ENCODE measurements around the gene PTCD1. TPM values are rescaled to one million over a fixed set of nuclear protein-coding genes. Genes with fewer than 3 reads are reported as not detected.
"Not testable (repeated sequence)": the region's sequence is repeated elsewhere in the genome, so short reads cannot be mapped to it uniquely, and the experiment has no call there.

The PTCD1 gene
- polyA plus RNA-seq, 4 donors, result 4.2 to 5.4 (median 4.9) TPM

GRCh38 chr7:99392046-99392445 lies 46.6 kb downstream of the PTCD1 start:
- no peak for DNase-seq (ENCODE audit: low read depth in 4 of 4, low spot score in 2 of 4)

GRCh38 chr7:99390941-99391602 lies 47.5 kb downstream of the PTCD1 start:
- DNase-seq (ENCODE audit: low read depth in 4 of 4, low spot score in 2 of 4), result no peak

DNA sequence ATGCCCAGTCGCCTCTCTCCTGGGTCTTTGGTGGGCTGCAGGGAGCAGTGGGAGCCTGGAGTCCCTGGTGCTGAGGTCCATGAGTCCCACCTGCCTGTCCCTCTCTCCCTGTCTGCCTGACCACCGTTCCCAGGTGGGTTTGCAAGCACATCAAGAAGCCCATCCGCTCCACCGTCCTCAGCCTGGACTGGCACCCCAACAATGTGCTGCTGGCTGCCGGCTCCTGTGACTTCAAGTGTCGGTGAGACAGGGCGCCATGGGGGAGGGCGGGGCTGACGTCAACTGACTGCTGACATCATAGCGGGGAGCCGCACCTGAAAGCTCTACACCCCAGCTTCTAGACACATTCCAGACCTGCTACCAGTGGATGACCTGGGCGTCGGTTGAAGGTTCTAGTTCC lies 48.8 kb downstream of the PTCD1 start:
- no peak for DNase-seq (ENCODE audit: low read depth in 4 of 4, low spot score in 2 of 4)

- DNase-seq (ENCODE audit: low read depth in 4 of 4, low spot score in 2 of 4), result no peak
Observed at GRCh38 chr7:99387912-99388311, 50.7 kb downstream of the PTCD1 start.

DNA sequence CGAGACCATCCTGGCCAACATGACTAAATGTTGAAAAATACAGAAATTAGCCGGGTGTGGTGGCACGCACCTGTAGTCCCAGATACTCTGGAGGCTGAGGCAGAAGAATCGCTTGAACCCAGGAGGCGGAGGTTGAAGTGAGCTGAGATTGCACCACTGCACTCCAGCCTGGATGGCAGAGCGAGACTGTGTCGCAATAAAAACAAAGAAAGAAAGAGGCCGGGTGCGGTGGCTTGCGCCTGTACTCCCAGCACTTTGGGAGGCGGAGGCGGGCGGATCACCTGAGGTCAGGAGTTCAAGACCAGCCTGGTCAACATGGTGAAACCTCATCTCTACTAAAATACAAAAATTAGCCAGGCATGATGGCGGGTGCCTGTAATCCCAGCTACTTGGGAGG lies 51.4 kb downstream of the PTCD1 start:
- DNase-seq (ENCODE audit: low read depth in 4 of 4, low spot score in 2 of 4), result not testable (repeated sequence)

DNA sequence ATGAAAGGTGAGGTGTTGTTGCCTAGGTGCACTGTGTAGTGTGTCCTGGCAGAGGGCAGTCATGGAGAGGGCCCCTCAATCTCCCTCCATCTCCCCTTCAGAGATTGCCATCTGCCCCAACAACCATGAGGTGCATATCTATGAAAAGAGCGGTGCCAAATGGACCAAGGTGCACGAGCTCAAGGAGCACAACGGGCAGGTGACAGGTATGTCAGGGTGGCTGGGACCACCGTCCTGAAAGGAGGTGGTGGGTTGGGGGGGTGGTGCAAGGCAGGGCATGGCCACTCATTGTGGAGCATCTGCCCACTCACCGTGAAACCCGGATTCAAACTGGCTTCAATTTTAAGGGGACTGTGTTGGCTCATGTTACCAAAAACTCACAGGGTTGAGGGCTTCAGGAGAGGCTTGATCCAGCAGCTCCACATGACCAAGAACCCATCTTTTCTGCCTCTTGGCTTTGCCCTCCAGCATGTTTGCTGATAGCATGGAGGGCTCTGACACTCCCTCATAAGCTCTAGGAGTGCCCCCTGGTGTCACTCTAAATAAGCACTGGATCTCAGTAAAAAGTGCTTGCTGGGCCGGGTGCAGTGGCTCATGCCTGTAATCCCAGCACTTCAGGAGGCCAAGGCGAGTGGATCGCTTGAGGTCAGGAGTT lies 51.9 kb downstream of the PTCD1 start:
- DNase-seq (ENCODE audit: low read depth in 4 of 4, low spot score in 2 of 4), result no peak

DNA sequence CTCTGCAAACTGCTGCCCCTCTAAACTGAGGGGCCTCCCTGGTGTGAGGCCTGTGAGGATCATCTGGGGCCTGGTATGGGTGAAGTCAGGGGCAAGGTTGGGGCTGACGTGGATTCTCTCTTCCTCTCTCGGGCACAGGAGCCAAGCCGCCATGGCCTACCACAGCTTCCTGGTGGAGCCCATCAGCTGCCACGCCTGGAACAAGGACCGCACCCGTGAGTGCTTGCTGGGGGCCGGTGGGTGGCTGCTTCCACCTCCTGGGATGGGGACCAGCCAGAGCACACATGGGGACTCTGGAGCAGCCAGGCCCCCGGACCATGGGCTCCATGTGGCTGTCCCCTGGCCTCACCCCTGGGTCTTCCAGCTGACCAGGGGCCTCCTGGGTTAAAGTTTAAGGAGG lies 53.0 kb downstream of the PTCD1 start:
- no peak for DNase-seq (ENCODE audit: low read depth in 4 of 4, low spot score in 2 of 4)

DNA sequence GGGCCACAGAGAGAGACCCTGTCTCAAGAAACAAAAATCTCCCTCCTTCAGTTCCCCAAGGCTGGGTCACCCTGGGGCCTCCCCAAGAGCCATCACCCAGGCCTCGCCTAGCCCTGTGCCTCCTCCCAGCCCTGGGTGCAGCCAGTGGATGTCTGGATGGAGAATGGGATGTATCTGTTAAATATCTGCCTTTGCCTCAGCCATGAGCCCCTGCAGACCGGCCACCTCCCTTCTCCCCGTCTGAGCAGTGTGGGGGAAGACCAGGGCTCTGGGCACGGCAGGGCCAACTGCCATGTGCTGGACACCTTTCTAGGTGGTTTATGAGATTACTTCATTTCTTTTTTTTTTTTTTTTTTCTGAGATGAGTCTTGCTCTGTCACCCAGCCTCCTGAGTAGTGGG lies 54.1 kb downstream of the PTCD1 start:
- DNase-seq (ENCODE audit: low read depth in 4 of 4, low spot score in 2 of 4), result no peak

DNA sequence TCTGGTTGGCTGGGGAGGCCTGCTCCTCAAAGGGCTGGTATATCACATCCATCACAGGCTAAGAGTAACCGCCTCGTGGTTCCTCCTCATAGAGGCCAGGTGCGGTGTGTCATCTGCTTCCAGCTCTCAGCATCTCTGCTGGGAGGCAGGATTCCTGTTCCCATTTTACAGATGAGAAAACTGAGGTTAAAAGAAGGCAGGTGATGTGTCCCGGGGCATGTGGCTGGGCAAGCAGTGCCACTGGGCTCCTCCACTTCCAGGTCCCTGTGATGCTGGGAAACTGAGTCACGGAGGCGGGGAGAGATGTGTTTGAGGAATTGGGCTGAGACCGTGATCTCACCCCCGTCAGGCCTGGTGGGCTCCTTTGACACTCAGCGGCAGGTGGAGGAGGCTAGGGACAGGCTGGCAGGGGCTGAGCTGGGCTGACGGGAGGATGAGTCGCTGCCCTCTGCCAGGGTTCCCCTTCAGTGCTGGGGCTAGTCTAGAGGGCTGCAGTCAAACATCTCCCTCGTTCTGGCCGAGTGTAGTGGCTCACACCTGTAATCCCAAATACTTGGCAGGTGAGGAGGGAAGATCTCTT lies 54.7 kb downstream of the PTCD1 start:
- no peak for DNase-seq (ENCODE audit: low read depth in 4 of 4, low spot score in 2 of 4)

DNA sequence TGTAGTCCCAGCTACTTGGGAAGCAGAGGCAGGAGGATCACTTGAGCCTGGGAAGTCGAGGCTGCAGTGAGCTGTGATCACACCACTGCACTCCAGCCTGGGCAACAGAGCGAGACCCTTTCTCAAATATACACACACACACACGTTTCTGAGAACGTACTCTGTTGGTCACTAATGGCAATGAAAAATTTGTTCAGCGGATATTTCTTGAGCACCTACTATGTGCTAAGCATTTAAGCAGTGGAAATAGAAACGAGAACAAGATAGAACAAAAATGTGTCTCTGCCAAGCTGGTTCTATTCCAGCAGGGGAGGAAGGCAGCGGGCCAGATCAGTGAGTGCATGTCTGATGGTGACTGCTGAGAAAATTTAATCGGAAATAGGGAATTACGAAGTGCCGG lies 55.4 kb downstream of the PTCD1 start:
- no peak for DNase-seq (ENCODE audit: low read depth in 4 of 4, low spot score in 2 of 4)

DNA sequence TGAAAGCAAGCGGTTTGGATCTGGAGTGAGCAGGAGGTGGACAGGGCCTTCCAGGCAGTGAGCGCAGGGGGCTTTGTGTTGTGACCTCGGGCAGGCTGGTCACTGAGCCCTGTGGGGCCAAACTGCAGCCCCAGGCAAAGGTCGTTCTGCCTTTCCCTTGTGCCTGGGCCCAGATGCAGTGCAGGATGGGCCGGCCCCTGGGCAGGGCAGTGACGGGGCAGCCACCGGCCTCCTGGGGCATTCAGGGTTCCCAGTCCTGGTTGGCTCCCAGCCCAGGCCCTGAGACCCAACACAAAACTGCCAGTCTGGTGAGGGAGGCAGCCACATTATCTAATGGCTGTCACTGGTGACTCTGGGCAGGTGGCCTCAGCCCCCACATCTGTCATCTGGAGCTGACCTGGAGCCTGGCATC lies 56.9 kb downstream of the PTCD1 start:
- no peak for DNase-seq (ENCODE audit: low read depth in 4 of 4, low spot score in 2 of 4)

- no peak for DNase-seq (ENCODE audit: low read depth in 4 of 4, low spot score in 2 of 4)
Observed at GRCh38 chr7:99380823-99381663, 57.6 kb downstream of the PTCD1 start.

DNA sequence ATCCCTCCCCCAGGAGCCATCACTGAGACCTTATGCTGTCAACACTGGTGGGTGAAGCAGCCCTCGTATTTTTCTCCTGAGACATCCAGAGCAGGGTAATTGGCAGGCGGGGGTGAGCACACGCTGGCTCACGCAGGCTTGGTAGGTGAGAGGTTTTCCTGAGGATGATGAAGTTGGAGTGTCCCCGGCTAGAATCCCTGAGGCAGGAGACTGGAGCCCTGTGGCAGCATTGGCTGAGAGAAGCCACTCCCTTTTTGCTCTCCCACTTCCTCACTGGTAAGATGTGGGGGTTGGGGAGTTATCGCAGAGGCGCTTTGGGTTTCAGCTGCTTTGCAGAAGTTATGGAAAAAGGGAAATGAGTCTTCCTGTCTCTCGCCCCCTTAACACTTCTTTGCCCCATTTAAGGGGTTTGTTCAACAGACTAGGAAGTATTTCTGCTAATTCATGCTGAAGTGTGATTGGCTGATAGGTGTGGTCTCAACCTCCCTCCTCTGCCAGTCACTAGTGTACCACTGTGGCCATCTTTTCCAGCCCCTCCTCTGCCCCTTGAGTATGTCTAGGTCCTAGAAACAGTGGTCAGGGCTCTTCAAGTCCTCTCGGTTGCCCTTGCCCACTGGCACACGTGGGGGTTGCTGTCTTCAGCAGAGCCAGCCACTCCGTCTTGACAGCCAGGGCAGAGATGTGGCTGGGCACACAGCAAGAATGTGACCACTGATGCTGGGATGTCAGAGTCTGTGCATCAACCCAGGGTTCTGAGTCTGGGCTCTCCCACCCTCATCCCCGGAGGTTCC lies 58.4 kb downstream of the PTCD1 start:
- DNase-seq (ENCODE audit: low read depth in 4 of 4, low spot score in 2 of 4), result no peak

- not testable (repeated sequence) for DNase-seq (ENCODE audit: low read depth in 4 of 4, low spot score in 2 of 4)
Observed at GRCh38 chr7:99379693-99380031, 58.9 kb downstream of the PTCD1 start.

DNA sequence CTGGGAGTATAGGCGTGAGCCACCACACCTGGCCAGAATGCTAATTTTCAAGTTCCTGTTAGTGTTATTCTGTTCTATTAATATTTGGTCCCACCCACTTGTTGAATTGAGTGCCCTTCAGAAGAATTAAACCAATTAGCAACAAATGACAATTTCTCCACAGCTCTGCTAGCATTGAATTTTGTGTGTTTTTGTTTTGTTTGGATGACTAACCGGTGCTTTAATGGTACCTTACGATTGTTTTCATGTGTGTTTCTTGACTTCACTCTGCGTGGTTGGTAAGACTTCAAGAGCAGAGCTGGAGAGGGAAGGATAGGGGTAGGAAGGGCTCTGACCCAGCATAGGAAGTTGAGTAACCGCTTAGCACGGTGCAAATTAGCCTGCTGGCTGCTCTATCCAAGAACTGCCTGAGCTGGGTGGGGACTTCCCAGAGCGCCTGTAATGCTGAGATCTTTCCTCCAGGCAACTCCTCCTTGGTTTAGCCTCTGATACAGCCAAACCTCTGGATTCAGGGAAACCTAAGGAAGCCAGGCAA lies 59.5 kb downstream of the PTCD1 start:
- DNase-seq (ENCODE audit: low read depth in 4 of 4, low spot score in 2 of 4), result no peak

DNA sequence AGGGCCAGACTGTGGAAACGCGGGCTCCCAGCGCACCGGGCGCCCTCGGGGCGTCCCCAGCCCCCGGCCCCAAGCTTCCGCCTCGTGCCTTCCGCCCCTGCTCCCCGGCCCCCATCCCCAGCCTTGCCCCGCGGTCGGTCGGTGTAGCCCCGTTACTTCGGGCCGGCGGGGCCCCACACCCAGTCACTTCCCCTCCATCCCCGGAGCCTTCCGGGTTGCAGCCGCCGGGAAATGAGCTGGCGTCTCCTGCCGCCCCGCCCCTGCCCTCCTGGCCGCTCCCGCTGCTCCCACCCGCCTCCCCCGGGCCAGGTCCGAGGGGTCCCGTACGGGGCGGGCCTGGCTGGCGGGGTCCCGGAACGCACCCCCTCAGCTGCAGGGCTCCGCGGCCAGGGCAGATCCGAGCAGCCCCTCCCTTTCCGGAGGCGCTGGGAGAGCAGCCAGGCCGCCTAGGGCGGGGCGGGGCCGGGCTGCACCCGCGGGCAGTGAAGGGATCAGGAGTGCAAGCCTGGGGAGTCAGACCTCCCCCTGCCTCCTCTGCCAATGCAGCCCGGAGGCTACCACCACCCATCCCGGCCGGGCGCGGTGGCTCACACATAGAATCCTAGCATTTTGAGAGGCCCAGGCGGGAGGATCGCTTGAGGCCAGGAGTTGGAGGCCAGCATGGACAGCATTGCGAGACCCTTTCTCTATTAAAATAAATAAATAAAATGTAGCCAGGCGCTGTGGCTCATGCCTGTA lies 63.4 kb downstream of the PTCD1 start:
- no peak for DNase-seq (ENCODE audit: low read depth in 4 of 4, low spot score in 2 of 4)

- no peak for DNase-seq (ENCODE audit: low read depth in 4 of 4, low spot score in 2 of 4)
Observed at GRCh38 chr7:99374111-99375064, 64.2 kb downstream of the PTCD1 start, which contains the start of gene ARPC1B. TSS of gene ARPC1B (plus strand) at chr7:99374730. CDS start at chr7:99385715, 10,985 bp downstream.
